HCT116 (cell line): Measurements from ENCODE around the gene CATSPERZ. TPM values are rescaled to one million over a fixed set of nuclear protein-coding genes. Genes with fewer than 3 reads are reported as not detected.

Experiments used
- ATAC-seq: fragments of 200-7000 bp; cut with Tn5 transposase; 2 replicates; pipeline ENCODE4 v1.9.1; 2020; ENCODE audit warnings: mild to moderate bottlenecking, moderate library complexity
- BruUV-seq: library from RNA; stranded (reverse); fragments of 400-500 nt; replicated peaks from 2 replicates; lab custom pipeline; 2021; lab: Mats Ljungman, UMichigan
- CTCF ChIA-PET: fragments of 300-600 bp; sonication (Branson Sonifier 250); formaldehyde crosslinking; loops from one replicate; lab custom pipeline; 2021; ENCODE audit warnings: antibody characterized with exemption; lab: Charles Lee
- POLR2A ChIA-PET: fragments of 300-600, 350-600 bp; sonication (Branson Sonifier 250); formaldehyde crosslinking; loops from one replicate; lab custom pipeline; 2021; ENCODE audit warnings: antibody characterized with exemption; lab: Charles Lee
- RAD21 ChIA-PET, 2 experiments: fragments of 300-600 bp; sonication (Branson Sonifier 250); formaldehyde crosslinking; loops; one replicate each; lab custom pipeline; 2023; ENCODE audit warnings: low total read pairs in 2 of 2; ENCODE audit not compliant: uncharacterized antibody in 2 of 2, unreplicated experiment in 2 of 2, low non-redundant PET in 1 of 2; lab: Charles Lee
- DNase-seq: peaks from one replicate; pipeline ENCODE4 v3.0.0-alpha.2; 2010; ENCODE audit warnings: low read depth, low spot score
- H2AFZ ChIP-seq: fragments of 200-600 bp; shearing (Covaris generic), sonication (generic); 2 replicates; pipeline ENCODE4 v1.6.1; 2017; ENCODE audit warnings: low read depth, mixed run types, mixed read lengths, antibody characterized with exemption, low read length; ENCODE audit not compliant: poor library complexity, severe bottlenecking
- H3K27ac ChIP-seq: 2 replicates; pipeline ENCODE4 v1.5.1; 2012; ENCODE audit warnings: low read depth, low read length
- H3K27me3 ChIP-seq: fragments of 200-600 bp; sonication (generic); 2 replicates; pipeline ENCODE4 v1.6.1; 2016; ENCODE audit warnings: mixed run types, low read length, mixed read lengths; ENCODE audit not compliant: insufficient read depth
- H3K36me3 ChIP-seq, 2 experiments: fragments of 200-500 bp in 1 of 2; fragments of 200-600 bp in 1 of 2; sonication (Bioruptor generic) in 1 of 2; sonication (generic) in 1 of 2; 2 replicates each; pipeline versions ENCODE4 v1.5.1 to v1.6.1; 2014 to 2016; ENCODE audit warnings: low read length in 2 of 2, inconsistent platforms in 1 of 2, mixed read lengths in 1 of 2, mixed run types in 1 of 2; ENCODE audit not compliant: insufficient read depth in 2 of 2, control insufficient read depth in 1 of 2
- H3K4me1 ChIP-seq, 2 experiments: fragments of 200-600 bp in 1 of 2; sonication (generic) in 1 of 2; 2 replicates each; pipeline versions ENCODE4 v1.5.1 to v1.6.1; 2012 to 2017; ENCODE audit warnings: low read length in 2 of 2, inconsistent platforms in 1 of 2, mild to moderate bottlenecking in 1 of 2, mixed read lengths in 1 of 2, mixed run types in 1 of 2, moderate library complexity in 1 of 2; ENCODE audit not compliant: insufficient read depth in 2 of 2, control insufficient read depth in 1 of 2
- H3K4me2 ChIP-seq: fragments of 200-600 bp; sonication (generic); 2 replicates; pipeline ENCODE4 v1.6.1; 2017; ENCODE audit warnings: mixed run types, low read length, mixed read lengths
- H3K4me3 ChIP-seq, 2 experiments: fragments of 200-600 bp in 1 of 2; sonication (generic) in 1 of 2; replicated peaks in 1 of 2; 2 replicates each; pipeline ENCODE4 v1.5.1; 2011 to 2016; ENCODE audit warnings: low read length in 2 of 2, control low read depth in 1 of 2, low read depth in 1 of 2, mild to moderate bottlenecking in 1 of 2, mixed read lengths in 1 of 2, mixed run types in 1 of 2
- H3K79me2 ChIP-seq: fragments of 200-600 bp; sonication (generic); 2 replicates; pipeline ENCODE4 v1.6.1; 2017; ENCODE audit warnings: mild to moderate bottlenecking, mixed run types, low read length, moderate library complexity, mixed read lengths; ENCODE audit not compliant: insufficient read depth
- H3K9ac ChIP-seq: fragments of 200-600 bp; sonication (generic); 2 replicates; pipeline ENCODE4 v1.6.1; 2016; ENCODE audit warnings: low read length, mixed read lengths
- H3K9me2 ChIP-seq: fragments of 200-600 bp; sonication (generic), shearing (Covaris generic); 2 replicates; pipeline ENCODE4 v1.6.1; 2017; ENCODE audit warnings: mixed run types, mild to moderate bottlenecking, moderate library complexity; ENCODE audit not compliant: insufficient read depth
- H3K9me3 ChIP-seq, 2 experiments: fragments of 200-500 bp in 1 of 2; fragments of 200-600 bp in 1 of 2; sonication (Bioruptor generic) in 1 of 2; sonication (generic) in 1 of 2; 2 replicates each; pipeline ENCODE4 v1.6.1; 2014 to 2017; ENCODE audit warnings: low read length in 2 of 2, mixed read lengths in 2 of 2, inconsistent platforms in 1 of 2, low read depth in 1 of 2, mild to moderate bottlenecking in 1 of 2, mixed run types in 1 of 2, moderate library complexity in 1 of 2; ENCODE audit not compliant: control insufficient read depth in 1 of 2, insufficient read depth in 1 of 2
- H4K20me1 ChIP-seq: fragments of 200-600 bp; sonication (generic), shearing (Covaris generic); 2 replicates; pipeline ENCODE4 v1.6.1; 2017; ENCODE audit warnings: mixed run types, mild to moderate bottlenecking, moderate library complexity; ENCODE audit not compliant: insufficient read depth
- ELF1 ChIP-seq: IDR thresholded peaks from 2 replicates; pipeline ENCODE4 v1.6.1; 2012; ENCODE audit warnings: low read depth, borderline replicate concordance
- EZH2 ChIP-seq: fragments of 200-600 bp; sonication (generic); IDR thresholded peaks from 2 replicates; pipeline ENCODE4 v1.6.1; 2017; ENCODE audit warnings: antibody characterized with exemption, mixed run types
- JUND ChIP-seq: IDR thresholded peaks from 2 replicates; pipeline ENCODE4 v1.6.1; 2012
- RAD21 ChIP-seq: IDR thresholded peaks from 2 replicates; pipeline ENCODE4 v1.6.1; 2012; ENCODE audit warnings: low read depth, mild to moderate bottlenecking
- SP1 ChIP-seq: IDR thresholded peaks from 2 replicates; pipeline ENCODE4 v1.6.1; 2012; ENCODE audit warnings: low read depth
- SRF ChIP-seq: IDR thresholded peaks from 2 replicates; pipeline ENCODE4 v1.6.1; 2012; ENCODE audit warnings: low read depth
- TCF7L2 ChIP-seq: IDR thresholded peaks from 2 replicates; pipeline ENCODE4 v1.7.0; 2011; ENCODE audit warnings: borderline replicate concordance, inconsistent platforms; ENCODE audit not compliant: insufficient read depth, insufficient read length; ENCODE audit errors: extremely low read depth
- intact Hi-C: fragments of 100-400 bp; cut with micrococcal nuclease; formaldehyde crosslinking; loops from 2 replicates; pipeline ENCODE4 v1.10.0; 2022
- total RNA-seq: library from RNA; stranded (reverse); gene quantifications from one replicate; pipeline ENCODE4 v1.2.1, GENCODE V29; 2021; ENCODE audit not compliant: unreplicated experiment
- TF ChIP-seq, protein P1 (sequence below), 3 experiments: fragments of 200-600 bp in 1 of 3; sonication (generic) in 1 of 3; IDR thresholded peaks in 2 of 3; conservative IDR thresholded peaks in 1 of 3; 2 replicates each; pipeline ENCODE4 v1.5.1; 2012 to 2017; ENCODE audit warnings: low read depth in 2 of 3, low read length in 2 of 3, antibody characterized with exemption in 1 of 3, borderline replicate concordance in 1 of 3, control low read depth in 1 of 3, mild to moderate bottlenecking in 1 of 3, mixed read lengths in 1 of 3, mixed run types in 1 of 3, moderate library complexity in 1 of 3; ENCODE audit not compliant: insufficient read depth in 1 of 3
- TF ChIP-seq, protein P2 (sequence below): IDR thresholded peaks from 2 replicates; pipeline ENCODE4 v1.6.1; 2012
- TF ChIP-seq, protein P3 (sequence below): IDR thresholded peaks from 2 replicates; pipeline ENCODE4 v1.6.1; 2012

The CATSPERZ gene
- total RNA-seq, 1 experiment from 2014 or later = 1.7 TPM

DNA sequence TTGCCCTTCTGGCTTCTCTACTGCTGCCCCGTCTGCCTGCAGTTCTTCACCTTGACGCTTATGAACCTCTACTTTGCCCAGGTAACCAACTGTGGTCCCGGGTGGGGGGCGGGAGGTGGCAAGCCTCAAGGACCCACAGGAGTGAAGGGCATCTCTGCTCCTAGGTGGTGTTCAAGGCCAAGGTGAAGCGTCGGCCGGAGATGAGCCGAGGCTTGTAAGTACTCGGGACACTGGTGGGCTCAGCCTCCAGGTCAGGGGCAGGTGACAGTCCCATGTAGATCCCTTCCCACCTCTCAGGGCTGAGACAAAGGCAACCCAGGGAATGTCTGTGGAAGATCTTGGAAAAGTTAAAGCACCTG is 13.4 kb upstream of the CATSPERZ start:
- no TSS peak for BruUV-seq
- ATAC-seq = no peak
- ChIA-PET CTCF (interaction anchor here (1.2 to 4.3 kb wide), 3 partner anchors 14 to 82 kb away, joined by 4 to 22 read pairs (median 4); partner anchors contain the start of gene ESRRA), RAD21 (no interaction called here), POLR2A (no interaction called here)
- Histone ChIP-seq H4K20me1 (no peaks in the 10 kb centered on the region), H3K9me3 (no peaks in the 10 kb centered on the region), H3K4me2 (peak overlapping the region; percentile 96), H3K79me2 (no peaks in the 10 kb centered on the region), H2AFZ (no peak overlapping the region), H3K27me3 (no peaks in the 10 kb centered on the region), H3K36me3 (no peaks in the 10 kb centered on the region; a peak in 1 of 4 replicates), H3K27ac (no peak overlapping the region; the same call in 1 of the 2 replicates), H3K9me2 (no peaks in the 10 kb centered on the region), H3K4me1 (peaks cover 14 to 27% of the 10 kb centered on the region in 2 experiments), H3K9ac (no peak overlapping the region), H3K4me3 (no peak overlapping the region)
- TF ChIP-seq SP1 (no peak), ELF1 (no peak), SRF (no peak), JUND (no peak), EZH2 (no peak), TCF7L2 (no peak), RAD21 (no peak)
- TF ChIP-seq, protein P1, sequence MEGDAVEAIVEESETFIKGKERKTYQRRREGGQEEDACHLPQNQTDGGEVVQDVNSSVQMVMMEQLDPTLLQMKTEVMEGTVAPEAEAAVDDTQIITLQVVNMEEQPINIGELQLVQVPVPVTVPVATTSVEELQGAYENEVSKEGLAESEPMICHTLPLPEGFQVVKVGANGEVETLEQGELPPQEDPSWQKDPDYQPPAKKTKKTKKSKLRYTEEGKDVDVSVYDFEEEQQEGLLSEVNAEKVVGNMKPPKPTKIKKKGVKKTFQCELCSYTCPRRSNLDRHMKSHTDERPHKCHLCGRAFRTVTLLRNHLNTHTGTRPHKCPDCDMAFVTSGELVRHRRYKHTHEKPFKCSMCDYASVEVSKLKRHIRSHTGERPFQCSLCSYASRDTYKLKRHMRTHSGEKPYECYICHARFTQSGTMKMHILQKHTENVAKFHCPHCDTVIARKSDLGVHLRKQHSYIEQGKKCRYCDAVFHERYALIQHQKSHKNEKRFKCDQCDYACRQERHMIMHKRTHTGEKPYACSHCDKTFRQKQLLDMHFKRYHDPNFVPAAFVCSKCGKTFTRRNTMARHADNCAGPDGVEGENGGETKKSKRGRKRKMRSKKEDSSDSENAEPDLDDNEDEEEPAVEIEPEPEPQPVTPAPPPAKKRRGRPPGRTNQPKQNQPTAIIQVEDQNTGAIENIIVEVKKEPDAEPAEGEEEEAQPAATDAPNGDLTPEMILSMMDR (IDR thresholded peaks at IDR 0.05 in 2 of 3, conservative IDR thresholded peaks at IDR 0.05 in 1 of 3; ENCODE audit: borderline replicate concordance in 1 of 3, insufficient read depth in 1 of 3, low read depth in 2 of 3, low read length in 2 of 3) = no peak
- TF ChIP-seq, protein P2, sequence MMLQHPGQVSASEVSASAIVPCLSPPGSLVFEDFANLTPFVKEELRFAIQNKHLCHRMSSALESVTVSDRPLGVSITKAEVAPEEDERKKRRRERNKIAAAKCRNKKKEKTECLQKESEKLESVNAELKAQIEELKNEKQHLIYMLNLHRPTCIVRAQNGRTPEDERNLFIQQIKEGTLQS = no peak
- TF ChIP-seq, protein P3, sequence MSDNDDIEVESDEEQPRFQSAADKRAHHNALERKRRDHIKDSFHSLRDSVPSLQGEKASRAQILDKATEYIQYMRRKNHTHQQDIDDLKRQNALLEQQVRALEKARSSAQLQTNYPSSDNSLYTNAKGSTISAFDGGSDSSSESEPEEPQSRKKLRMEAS = no peak
- no peak for DNase-seq
- intact Hi-C loops = no loop called here
